PC-9 (cell line): ENCODE results near the gene LRRC8C.

Source experiments
- EZH2 ChIP-seq: fragments of 200-600 bp; sonication (generic); IDR thresholded peaks from 2 replicates; pipeline ENCODE4 v1.8.0; 2017; ENCODE audit warnings: antibody characterized with exemption, low read depth
- TF ChIP-seq, protein P1 (sequence below): fragments of 200-600 bp; sonication (generic); conservative IDR thresholded peaks from 2 replicates; pipeline ENCODE4 v1.6.1; 2017; ENCODE audit warnings: mixed run types, antibody characterized with exemption, mild to moderate bottlenecking, moderate library complexity

DNA sequence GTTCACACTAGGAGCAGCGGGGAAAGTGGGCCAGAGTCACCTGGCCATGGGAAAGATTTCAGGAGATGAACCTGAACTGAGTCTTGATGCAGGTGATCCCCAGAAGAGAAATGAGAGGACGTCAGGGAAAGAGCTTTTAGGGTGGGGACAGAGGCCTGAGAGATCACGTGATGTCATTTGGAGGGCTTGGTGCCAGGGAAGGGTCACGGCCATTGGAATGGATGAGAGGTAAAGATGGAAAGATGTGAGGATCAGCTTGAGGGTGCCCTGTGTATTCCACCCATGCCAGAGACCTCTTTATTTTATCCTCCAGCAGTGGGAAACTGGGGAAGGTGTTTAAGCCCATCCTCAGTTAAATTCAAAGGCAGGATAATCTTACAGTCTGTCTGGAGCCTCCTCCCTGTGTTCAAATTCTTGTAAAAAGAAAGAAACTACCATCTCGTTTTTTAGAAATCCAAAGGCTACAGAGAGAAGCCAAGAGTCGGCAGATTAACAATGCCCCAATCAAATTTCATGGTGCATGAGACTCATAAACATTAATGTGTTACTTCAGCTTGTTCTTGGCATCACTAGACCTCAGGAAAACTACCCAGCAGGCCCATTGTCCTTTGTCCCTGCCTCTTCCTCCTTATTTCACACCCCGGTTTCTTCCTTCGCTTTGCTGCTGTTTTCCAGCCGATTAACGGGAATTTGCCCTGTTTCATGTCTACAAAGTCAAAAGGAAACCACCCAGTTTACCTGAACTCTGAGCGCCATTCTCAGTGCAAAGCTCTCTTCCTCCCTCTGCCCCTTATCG lies 94.8 kb downstream of the LRRC8C start:
- TF ChIP-seq, protein P1, sequence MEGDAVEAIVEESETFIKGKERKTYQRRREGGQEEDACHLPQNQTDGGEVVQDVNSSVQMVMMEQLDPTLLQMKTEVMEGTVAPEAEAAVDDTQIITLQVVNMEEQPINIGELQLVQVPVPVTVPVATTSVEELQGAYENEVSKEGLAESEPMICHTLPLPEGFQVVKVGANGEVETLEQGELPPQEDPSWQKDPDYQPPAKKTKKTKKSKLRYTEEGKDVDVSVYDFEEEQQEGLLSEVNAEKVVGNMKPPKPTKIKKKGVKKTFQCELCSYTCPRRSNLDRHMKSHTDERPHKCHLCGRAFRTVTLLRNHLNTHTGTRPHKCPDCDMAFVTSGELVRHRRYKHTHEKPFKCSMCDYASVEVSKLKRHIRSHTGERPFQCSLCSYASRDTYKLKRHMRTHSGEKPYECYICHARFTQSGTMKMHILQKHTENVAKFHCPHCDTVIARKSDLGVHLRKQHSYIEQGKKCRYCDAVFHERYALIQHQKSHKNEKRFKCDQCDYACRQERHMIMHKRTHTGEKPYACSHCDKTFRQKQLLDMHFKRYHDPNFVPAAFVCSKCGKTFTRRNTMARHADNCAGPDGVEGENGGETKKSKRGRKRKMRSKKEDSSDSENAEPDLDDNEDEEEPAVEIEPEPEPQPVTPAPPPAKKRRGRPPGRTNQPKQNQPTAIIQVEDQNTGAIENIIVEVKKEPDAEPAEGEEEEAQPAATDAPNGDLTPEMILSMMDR, result no peak
- TF ChIP-seq EZH2, result no peak
